GM18858 (cell line): ENCODE measurements around the gene FMO4.
"Not testable (repeated sequence)": the region's sequence is repeated elsewhere in the genome, so short reads cannot be mapped to it uniquely, and the experiment has no call there.

ENCODE experiments used
- ATAC-seq: cut with Tn5 transposase; IDR thresholded peaks from one replicate; pipeline ENCODE4 v1.9.1; 2021; ENCODE audit not compliant: unreplicated experiment

Gene FMO4

GRCh38 chr1:171313835-171314320 lies at the start of gene FMO4:
FMO4 (plus strand) TSS chr1:171314183; CDS start chr1:171319826, 5,643 bp downstream.
- peak; percentile 98 for ATAC-seq

GRCh38 chr1:171265686-171266085 lies 48.3 kb upstream of the FMO4 start:
- ATAC-seq, result no peak

GRCh38 chr1:171266930-171267329 lies 47.1 kb upstream of the FMO4 start:
- no peak for ATAC-seq

GRCh38 chr1:171267391-171267790 lies 46.6 kb upstream of the FMO4 start:
- no peak for ATAC-seq

- ATAC-seq, result no peak
These were observed 43.2 kb upstream of the FMO4 start for GRCh38 chr1:171270806-171271205.

- ATAC-seq, result no peak
These were observed 36.4 kb upstream of the FMO4 start for GRCh38 chr1:171277534-171277933.

GRCh38 chr1:171279234-171279633 lies 34.7 kb upstream of the FMO4 start:
- ATAC-seq, result no peak

- ATAC-seq, result no peak
These were observed 34.3 kb upstream of the FMO4 start for GRCh38 chr1:171279678-171280077.

GRCh38 chr1:171280599-171280998 lies 33.4 kb upstream of the FMO4 start:
- ATAC-seq, result no peak

GRCh38 chr1:171286032-171286705 lies 27.8 kb upstream of the FMO4 start:
- peak; percentile 77 for ATAC-seq

- no peak for ATAC-seq
These were observed 23.4 kb upstream of the FMO4 start for GRCh38 chr1:171290621-171291020.

GRCh38 chr1:171292799-171293198 lies 21.2 kb upstream of the FMO4 start:
- ATAC-seq, result no peak

GRCh38 chr1:171295383-171295782 lies 18.6 kb upstream of the FMO4 start:
- ATAC-seq, result not testable (repeated sequence)

GRCh38 chr1:171295821-171296220 lies 18.2 kb upstream of the FMO4 start:
- no peak for ATAC-seq

GRCh38 chr1:171296897-171297296 lies 17.1 kb upstream of the FMO4 start:
- no peak for ATAC-seq

GRCh38 chr1:171298696-171299095 lies 15.3 kb upstream of the FMO4 start:
- ATAC-seq, result no peak

GRCh38 chr1:171299342-171299741 lies 14.6 kb upstream of the FMO4 start:
- ATAC-seq, result no peak

- no peak for ATAC-seq
These were observed 13.6 kb upstream of the FMO4 start for GRCh38 chr1:171300401-171300800.

GRCh38 chr1:171310661-171311087 lies 3.3 kb upstream of the FMO4 start:
- ATAC-seq, result no peak

GRCh38 chr1:171311771-171312558 lies 2.0 kb upstream of the FMO4 start:
- no peak for ATAC-seq

GRCh38 chr1:171313319-171313834 lies 606 bp upstream of the FMO4 start:
- peak; percentile 61 for ATAC-seq

GRCh38 chr1:171329251-171329650 lies 15.3 kb downstream of the FMO4 start:
- no peak for ATAC-seq
